Neuronal stem cell (in vitro differentiated cells): Measurements from ENCODE around the gene PSMB8.

Source experiments
- DNase-seq: peaks from one replicate; pipeline ENCODE4 v3.0.0-alpha.2; 2013; ENCODE audit warnings: low spot score
- H2AFZ ChIP-seq: one replicate; pipeline ENCODE4 v1.6.1; 2013; ENCODE audit warnings: mild to moderate bottlenecking, low read length, inconsistent platforms
- H2AK5ac ChIP-seq: 2 replicates; pipeline ENCODE4 v1.6.1; 2013; ENCODE audit warnings: low read depth, mild to moderate bottlenecking, inconsistent platforms, low read length, moderate library complexity, mixed read lengths
- H2BK120ac ChIP-seq: 2 replicates; pipeline ENCODE4 v1.6.1; 2013; ENCODE audit warnings: low read depth, mild to moderate bottlenecking, inconsistent platforms, low read length, moderate library complexity, mixed read lengths
- H2BK12ac ChIP-seq: one replicate; pipeline ENCODE4 v1.6.1; 2013; ENCODE audit warnings: low read length, inconsistent platforms
- H2BK15ac ChIP-seq: 2 replicates; pipeline ENCODE4 v1.6.1; 2013; ENCODE audit warnings: mild to moderate bottlenecking, low read length, inconsistent platforms, mixed read lengths
- H2BK5ac ChIP-seq: one replicate; pipeline ENCODE4 v1.6.1; 2013; ENCODE audit warnings: inconsistent platforms, mild to moderate bottlenecking, low read length, moderate library complexity
- H3K14ac ChIP-seq: one replicate; pipeline ENCODE4 v1.6.1; 2013; ENCODE audit warnings: low read length, inconsistent platforms
- H3K18ac ChIP-seq: 2 replicates; pipeline ENCODE4 v1.6.1; 2013; ENCODE audit warnings: low read length, inconsistent platforms
- H3K23ac ChIP-seq: 2 replicates; pipeline ENCODE4 v1.6.1; 2013; ENCODE audit warnings: low read depth, mild to moderate bottlenecking, mixed read lengths, low read length, inconsistent platforms; ENCODE audit not compliant: poor library complexity
- H3K27ac ChIP-seq: replicated peaks from 3 replicates; pipeline ENCODE4 v1.5.1; 2013; ENCODE audit warnings: low read length, inconsistent platforms
- H3K27me3 ChIP-seq, 3 experiments: 2 replicates each; pipeline ENCODE4 v1.6.1; 2013; ENCODE audit warnings: low read length in 3 of 3, mild to moderate bottlenecking in 2 of 3, inconsistent platforms in 1 of 3, low read depth in 1 of 3, mixed read lengths in 1 of 3, moderate library complexity in 1 of 3; ENCODE audit not compliant: control insufficient read depth in 3 of 3, insufficient read depth in 3 of 3
- H3K36me3 ChIP-seq, 2 donors: replicated peaks in 1 of 2; 2 replicates each; pipeline ENCODE4 v1.6.1; 2013; ENCODE audit warnings: low read length in 2 of 2; ENCODE audit not compliant: control insufficient read depth in 2 of 2, insufficient read depth in 2 of 2
- H3K4ac ChIP-seq: 2 replicates; pipeline ENCODE4 v1.6.1; 2013; ENCODE audit warnings: inconsistent platforms, mild to moderate bottlenecking, low read length, moderate library complexity
- H3K4me1 ChIP-seq, 2 donors: 1 replicate in 1 of 2; 2 replicates in 1 of 2; pipeline ENCODE4 v1.6.1; 2013; ENCODE audit warnings: low read length in 2 of 2, low read depth in 1 of 2; ENCODE audit not compliant: control insufficient read depth in 2 of 2, insufficient read depth in 1 of 2
- H3K4me2 ChIP-seq: one replicate; pipeline ENCODE4 v1.6.1; 2013; ENCODE audit warnings: mild to moderate bottlenecking, low read length, inconsistent platforms; ENCODE audit not compliant: insufficient read depth, poor library complexity, severe bottlenecking
- H3K4me3 ChIP-seq, 2 donors: 2 replicates each; pipeline ENCODE4 v1.5.1; 2013; ENCODE audit warnings: low read length in 2 of 2, mild to moderate bottlenecking in 2 of 2, inconsistent platforms in 1 of 2, moderate library complexity in 1 of 2
- H3K79me1 ChIP-seq: one replicate; pipeline ENCODE4 v1.6.1; 2013; ENCODE audit warnings: low read depth, mild to moderate bottlenecking, inconsistent platforms, low read length, moderate library complexity
- H3K9ac ChIP-seq: one replicate; pipeline ENCODE4 v1.6.1; 2013; ENCODE audit warnings: mild to moderate bottlenecking, low read depth, low read length, inconsistent platforms; ENCODE audit not compliant: poor library complexity
- H3K9me3 ChIP-seq, 2 donors: replicated peaks in 1 of 2; 2 replicates each; pipeline versions ENCODE3 to v1.6.1; 2013; ENCODE audit warnings: low read length in 2 of 2, mild to moderate bottlenecking in 2 of 2, inconsistent platforms in 1 of 2, low read depth in 1 of 2, mixed read lengths in 1 of 2, moderate library complexity in 1 of 2; ENCODE audit not compliant: control insufficient read depth in 2 of 2, insufficient read depth in 1 of 2
- H4K8ac ChIP-seq: one replicate; pipeline ENCODE4 v1.6.1; 2013; ENCODE audit warnings: low read depth, mild to moderate bottlenecking, inconsistent platforms, low read length, moderate library complexity
- H4K91ac ChIP-seq: one replicate; pipeline ENCODE4 v1.6.1; 2013; ENCODE audit warnings: low read length, low read depth, mild to moderate bottlenecking, inconsistent platforms; ENCODE audit not compliant: poor library complexity
- WGBS, 2 donors: extraction: QIAGEN DNeasy Blood & Tissue Kit; methylation state at CpG; one replicate each; pipeline ENCODE4 v1.1.7; 2013; ENCODE audit warnings: missing lambda C conversion rate in 2 of 2, mixed read lengths in 1 of 2; ENCODE audit not compliant: insufficient read length in 2 of 2, insufficient replicate concordance in 1 of 2; ENCODE audit errors: extremely low coverage in 2 of 2; 5-methylcytosine and 5-hydroxymethylcytosine counted together

Gene PSMB8

GRCh38 chr6:32792901-32793435 is 50.9 kb downstream of the PSMB8 start:
- Histone ChIP-seq H3K4me3 (no peak overlapping the region), H3K9ac (no peak overlapping the region), H4K91ac (no peak overlapping the region), H3K27ac (no peak overlapping the region), H3K23ac (no peak overlapping the region), H2AFZ (no peak overlapping the region), H3K4ac (no peak overlapping the region), H3K36me3 (no peaks in the 10 kb centered on the region), H2BK120ac (no peak overlapping the region), H3K4me1 (peaks cover 0 to 1% of the 10 kb centered on the region in 2 donors), H3K9me3 (no peaks in the 10 kb centered on the region), H3K4me2 (no peak overlapping the region), H3K18ac (no peak overlapping the region), H3K27me3 (peaks cover 0 to 28% (median 2%) of the 10 kb centered on the region in 3 experiments), H2BK5ac (no peak overlapping the region), H4K8ac (no peak overlapping the region), H3K79me1 (no peaks in the 10 kb centered on the region), H2BK15ac (no peak overlapping the region), H2AK5ac (no peak overlapping the region), H3K14ac (no peak overlapping the region), H2BK12ac (no peak overlapping the region)
- DNase-seq = no peak
- no CpG with 5 or more reads among the region's 3 CpGs for WGBS, 2 donors
